Loucy (cell line): ENCODE data around the gene ARHGAP15.

Experiments used
- H2AFZ ChIP-seq: fragments of 200-600 bp; sonication (generic); 2 replicates; pipeline ENCODE4 v1.6.0; 2016; ENCODE audit warnings: antibody characterized with exemption, mild to moderate bottlenecking, low read length, moderate library complexity
- H3F3A ChIP-seq: fragments of 200-600 bp; 2 replicates; pipeline ENCODE4 v1.6.0; 2016; ENCODE audit warnings: antibody characterized with exemption, low read depth, mild to moderate bottlenecking
- H3K27me3 ChIP-seq: fragments of 200-600 bp; sonication (generic); 2 replicates; pipeline ENCODE4 v1.6.1; 2014; ENCODE audit warnings: low read length, mild to moderate bottlenecking; ENCODE audit not compliant: insufficient read depth, poor library complexity, severe bottlenecking
- H3K36me3 ChIP-seq: fragments of 200-600 bp; sonication (generic); 2 replicates; pipeline ENCODE4 v1.6.1; 2016; ENCODE audit warnings: low read length; ENCODE audit not compliant: insufficient read depth
- H3K4me1 ChIP-seq: fragments of 200-600 bp; sonication (generic); 2 replicates; pipeline ENCODE4 v1.5.1; 2014; ENCODE audit warnings: low read length, mild to moderate bottlenecking; ENCODE audit not compliant: insufficient read depth, poor library complexity, severe bottlenecking
- H3K4me2 ChIP-seq: fragments of 200-600 bp; sonication (generic); 2 replicates; pipeline ENCODE4 v1.6.0; 2014; ENCODE audit warnings: antibody characterized with exemption, low read length, low read depth, mild to moderate bottlenecking; ENCODE audit not compliant: poor library complexity, severe bottlenecking
- H3K4me3 ChIP-seq: fragments of 200-600 bp; sonication (generic); 2 replicates; pipeline ENCODE4 v1.5.1; 2014; ENCODE audit warnings: low read length, mild to moderate bottlenecking, mixed read lengths; ENCODE audit not compliant: poor library complexity, severe bottlenecking
- H3K79me2 ChIP-seq: fragments of 200-600 bp; sonication (generic); 2 replicates; pipeline ENCODE4 v1.6.1; 2014; ENCODE audit warnings: low read length; ENCODE audit not compliant: insufficient read depth
- H3K9ac ChIP-seq: fragments of 200-600 bp; sonication (generic); 2 replicates; pipeline ENCODE4 v1.6.0; 2014; ENCODE audit warnings: mild to moderate bottlenecking, low read depth, low read length, moderate library complexity; ENCODE audit not compliant: poor library complexity, severe bottlenecking
- H3K9me2 ChIP-seq: fragments of 200-600 bp; sonication (generic); replicated peaks from 2 replicates; pipeline ENCODE4 v1.6.1; 2016; ENCODE audit warnings: low read depth, low read length, mixed read lengths
- H3K9me3 ChIP-seq: fragments of 200-600 bp; sonication (generic); 2 replicates; pipeline ENCODE4 v1.6.1; 2014; ENCODE audit warnings: mild to moderate bottlenecking, antibody characterized with exemption, low read length, low read depth; ENCODE audit not compliant: insufficient read depth
- H4K20me1 ChIP-seq: fragments of 200-600 bp; sonication (generic); 2 replicates; pipeline ENCODE4 v1.6.0; 2014; ENCODE audit warnings: antibody characterized with exemption, low read length, mild to moderate bottlenecking; ENCODE audit not compliant: insufficient read depth, poor library complexity, severe bottlenecking
- CTCF ChIP-seq: fragments of 200-600 bp; sonication (generic); conservative IDR thresholded peaks from 2 replicates; pipeline ENCODE4 v1.5.1; 2014; ENCODE audit warnings: mild to moderate bottlenecking, antibody characterized with exemption, low read length
- EZH2phosphoT487 ChIP-seq: fragments of 200-600 bp; IDR thresholded peaks from 2 replicates; pipeline ENCODE4 v1.6.1; 2018; ENCODE audit warnings: antibody characterized with exemption, mild to moderate bottlenecking, moderate library complexity, borderline replicate concordance

The ARHGAP15 gene

DNA sequence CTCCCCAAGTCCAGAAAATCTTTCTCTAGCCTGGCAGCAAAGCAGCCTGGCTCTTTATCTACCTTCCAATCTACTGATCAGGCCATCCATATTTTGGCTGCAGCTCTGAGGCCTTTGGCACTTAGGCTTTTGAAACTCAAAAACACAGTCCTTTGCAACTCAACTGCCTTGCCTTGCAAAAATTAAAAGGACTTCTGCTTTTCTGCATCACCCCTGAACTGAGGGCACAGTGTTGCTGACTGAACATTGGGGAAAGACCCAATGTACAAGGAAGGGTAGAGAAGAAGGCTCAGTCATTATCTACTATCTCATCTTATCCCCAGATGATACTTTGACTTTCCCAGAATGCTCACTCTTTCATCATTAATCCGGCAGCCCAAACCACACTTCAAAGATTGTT is 625.5 kb downstream of the ARHGAP15 start:
- H3K9me3 ChIP-seq, result no peaks in the 10 kb centered on the region
- H3K79me2 ChIP-seq, result no peaks in the 10 kb centered on the region
- peaks cover 12% of the 10 kb centered on the region; the same call in 1 of the 2 replicates for H3K36me3 ChIP-seq
- no peaks in the 10 kb centered on the region for H3K4me1 ChIP-seq
- H3K9me2 ChIP-seq, result no peaks in the 10 kb centered on the region
- H4K20me1 ChIP-seq, result no peaks in the 10 kb centered on the region
- H3K4me2 ChIP-seq, result no peak overlapping the region
- no peak overlapping the region for H2AFZ ChIP-seq
- no peak overlapping the region for H3K4me3 ChIP-seq
- H3K27me3 ChIP-seq, result no peaks in the 10 kb centered on the region
- TF ChIP-seq CTCF (no peak), EZH2phosphoT487 (no peak)
- H3K9ac ChIP-seq, result no peak overlapping the region
- no peaks in the 10 kb centered on the region for H3F3A ChIP-seq

- H3K79me2 ChIP-seq, result no peaks in the 10 kb centered on the region
- no peak overlapping the region for H2AFZ ChIP-seq
- H3F3A ChIP-seq, result no peaks in the 10 kb centered on the region
- no peaks in the 10 kb centered on the region for H3K4me1 ChIP-seq
- no peaks in the 10 kb centered on the region for H3K9me2 ChIP-seq
- no peaks in the 10 kb centered on the region for H3K9me3 ChIP-seq
- H3K4me2 ChIP-seq, result no peak overlapping the region
- peaks cover 2% of the 10 kb centered on the region for H4K20me1 ChIP-seq
- no peak for TF ChIP-seq EZH2phosphoT487
- no peak for TF ChIP-seq CTCF
- H3K9ac ChIP-seq, result no peak overlapping the region
- H3K4me3 ChIP-seq, result no peak overlapping the region
- no peaks in the 10 kb centered on the region for H3K27me3 ChIP-seq
- H3K36me3 ChIP-seq, result no peaks in the 10 kb centered on the region
Observed at GRCh38 chr2:143758629-143759330, 629.6 kb downstream of the ARHGAP15 start.

GRCh38 chr2:143759455-143759854 is 630.2 kb downstream of the ARHGAP15 start:
- H3K4me2 ChIP-seq, result no peak overlapping the region

More at GRCh38 chr2:143759455-143759854, 630.2 kb downstream of the ARHGAP15 start:
- H3K36me3 ChIP-seq, result no peaks in the 10 kb centered on the region
- H2AFZ ChIP-seq, result no peak overlapping the region
- no peaks in the 10 kb centered on the region for H3K9me3 ChIP-seq
- H3K4me3 ChIP-seq, result no peak overlapping the region
- H3K4me1 ChIP-seq, result no peaks in the 10 kb centered on the region
- no peak overlapping the region for H3K9ac ChIP-seq
- peaks cover 2% of the 10 kb centered on the region for H4K20me1 ChIP-seq
- no peaks in the 10 kb centered on the region for H3K27me3 ChIP-seq
- no peaks in the 10 kb centered on the region for H3F3A ChIP-seq
- TF ChIP-seq CTCF (no peak), EZH2phosphoT487 (no peak)
- no peaks in the 10 kb centered on the region for H3K79me2 ChIP-seq
- no peaks in the 10 kb centered on the region for H3K9me2 ChIP-seq
